HCT116 (cell line): Measurements from ENCODE around the gene MOB2. TPM values are rescaled to one million over a fixed set of nuclear protein-coding genes. Genes with fewer than 3 reads are reported as not detected.

Experiments
- ATAC-seq: fragments of 200-7000 bp; cut with Tn5 transposase; 2 replicates; pipeline ENCODE4 v1.9.1; 2020; ENCODE audit warnings: mild to moderate bottlenecking, moderate library complexity
- BruUV-seq: library from RNA; stranded (reverse); fragments of 400-500 nt; replicated peaks from 2 replicates; lab custom pipeline; 2021; lab: Mats Ljungman, UMichigan
- CTCF ChIA-PET: fragments of 300-600 bp; sonication (Branson Sonifier 250); formaldehyde crosslinking; loops from one replicate; lab custom pipeline; 2021; ENCODE audit warnings: antibody characterized with exemption; lab: Charles Lee
- POLR2A ChIA-PET: fragments of 300-600, 350-600 bp; sonication (Branson Sonifier 250); formaldehyde crosslinking; loops from one replicate; lab custom pipeline; 2021; ENCODE audit warnings: antibody characterized with exemption; lab: Charles Lee
- RAD21 ChIA-PET, 2 experiments: fragments of 300-600 bp; sonication (Branson Sonifier 250); formaldehyde crosslinking; loops; one replicate each; lab custom pipeline; 2023; ENCODE audit warnings: low total read pairs in 2 of 2; ENCODE audit not compliant: uncharacterized antibody in 2 of 2, unreplicated experiment in 2 of 2, low non-redundant PET in 1 of 2; lab: Charles Lee
- DNase-seq: peaks from one replicate; pipeline ENCODE4 v3.0.0-alpha.2; 2010; ENCODE audit warnings: low read depth, low spot score
- H2AFZ ChIP-seq: fragments of 200-600 bp; shearing (Covaris generic), sonication (generic); 2 replicates; pipeline ENCODE4 v1.6.1; 2017; ENCODE audit warnings: low read depth, mixed run types, mixed read lengths, antibody characterized with exemption, low read length; ENCODE audit not compliant: poor library complexity, severe bottlenecking
- H3K27ac ChIP-seq: 2 replicates; pipeline ENCODE4 v1.5.1; 2012; ENCODE audit warnings: low read depth, low read length
- H3K27me3 ChIP-seq: fragments of 200-600 bp; sonication (generic); 2 replicates; pipeline ENCODE4 v1.6.1; 2016; ENCODE audit warnings: mixed run types, low read length, mixed read lengths; ENCODE audit not compliant: insufficient read depth
- H3K36me3 ChIP-seq, 2 experiments: fragments of 200-500 bp in 1 of 2; fragments of 200-600 bp in 1 of 2; sonication (Bioruptor generic) in 1 of 2; sonication (generic) in 1 of 2; 2 replicates each; pipeline versions ENCODE4 v1.5.1 to v1.6.1; 2014 to 2016; ENCODE audit warnings: low read length in 2 of 2, inconsistent platforms in 1 of 2, mixed read lengths in 1 of 2, mixed run types in 1 of 2; ENCODE audit not compliant: insufficient read depth in 2 of 2, control insufficient read depth in 1 of 2
- H3K4me1 ChIP-seq, 2 experiments: fragments of 200-600 bp in 1 of 2; sonication (generic) in 1 of 2; 2 replicates each; pipeline versions ENCODE4 v1.5.1 to v1.6.1; 2012 to 2017; ENCODE audit warnings: low read length in 2 of 2, inconsistent platforms in 1 of 2, mild to moderate bottlenecking in 1 of 2, mixed read lengths in 1 of 2, mixed run types in 1 of 2, moderate library complexity in 1 of 2; ENCODE audit not compliant: insufficient read depth in 2 of 2, control insufficient read depth in 1 of 2
- H3K4me2 ChIP-seq: fragments of 200-600 bp; sonication (generic); 2 replicates; pipeline ENCODE4 v1.6.1; 2017; ENCODE audit warnings: mixed run types, low read length, mixed read lengths
- H3K4me3 ChIP-seq, 2 experiments: fragments of 200-600 bp in 1 of 2; sonication (generic) in 1 of 2; replicated peaks in 1 of 2; 2 replicates each; pipeline ENCODE4 v1.5.1; 2011 to 2016; ENCODE audit warnings: low read length in 2 of 2, control low read depth in 1 of 2, low read depth in 1 of 2, mild to moderate bottlenecking in 1 of 2, mixed read lengths in 1 of 2, mixed run types in 1 of 2
- H3K79me2 ChIP-seq: fragments of 200-600 bp; sonication (generic); 2 replicates; pipeline ENCODE4 v1.6.1; 2017; ENCODE audit warnings: mild to moderate bottlenecking, mixed run types, low read length, moderate library complexity, mixed read lengths; ENCODE audit not compliant: insufficient read depth
- H3K9ac ChIP-seq: fragments of 200-600 bp; sonication (generic); 2 replicates; pipeline ENCODE4 v1.6.1; 2016; ENCODE audit warnings: low read length, mixed read lengths
- H3K9me2 ChIP-seq: fragments of 200-600 bp; sonication (generic), shearing (Covaris generic); 2 replicates; pipeline ENCODE4 v1.6.1; 2017; ENCODE audit warnings: mixed run types, mild to moderate bottlenecking, moderate library complexity; ENCODE audit not compliant: insufficient read depth
- H3K9me3 ChIP-seq, 2 experiments: fragments of 200-500 bp in 1 of 2; fragments of 200-600 bp in 1 of 2; sonication (Bioruptor generic) in 1 of 2; sonication (generic) in 1 of 2; 2 replicates each; pipeline ENCODE4 v1.6.1; 2014 to 2017; ENCODE audit warnings: low read length in 2 of 2, mixed read lengths in 2 of 2, inconsistent platforms in 1 of 2, low read depth in 1 of 2, mild to moderate bottlenecking in 1 of 2, mixed run types in 1 of 2, moderate library complexity in 1 of 2; ENCODE audit not compliant: control insufficient read depth in 1 of 2, insufficient read depth in 1 of 2
- H4K20me1 ChIP-seq: fragments of 200-600 bp; sonication (generic), shearing (Covaris generic); 2 replicates; pipeline ENCODE4 v1.6.1; 2017; ENCODE audit warnings: mixed run types, mild to moderate bottlenecking, moderate library complexity; ENCODE audit not compliant: insufficient read depth
- CBX3 ChIP-seq: IDR thresholded peaks from 2 replicates; pipeline ENCODE4 v1.6.1; 2012; ENCODE audit warnings: low read depth
- CTCF ChIP-seq, 3 experiments: fragments of 200-600 bp in 1 of 3; sonication (generic) in 1 of 3; IDR thresholded peaks in 2 of 3; conservative IDR thresholded peaks in 1 of 3; 2 replicates each; pipeline ENCODE4 v1.5.1; 2012 to 2017; ENCODE audit warnings: low read depth in 2 of 3, low read length in 2 of 3, antibody characterized with exemption in 1 of 3, borderline replicate concordance in 1 of 3, control low read depth in 1 of 3, mild to moderate bottlenecking in 1 of 3, mixed read lengths in 1 of 3, mixed run types in 1 of 3, moderate library complexity in 1 of 3; ENCODE audit not compliant: insufficient read depth in 1 of 3
- EZH2phosphoT487 ChIP-seq: fragments of 200-600 bp; IDR thresholded peaks from 2 replicates; pipeline ENCODE4 v1.6.1; 2018; ENCODE audit warnings: antibody characterized with exemption, borderline replicate concordance
- REST ChIP-seq: IDR thresholded peaks from 2 replicates; pipeline ENCODE4 v1.6.1; 2012; ENCODE audit warnings: low read depth
- SIN3A ChIP-seq: IDR thresholded peaks from 2 replicates; pipeline ENCODE4 v1.6.1; 2012; ENCODE audit warnings: low read depth
- SRF ChIP-seq: IDR thresholded peaks from 2 replicates; pipeline ENCODE4 v1.6.1; 2012; ENCODE audit warnings: low read depth
- intact Hi-C: fragments of 100-400 bp; cut with micrococcal nuclease; formaldehyde crosslinking; loops from 2 replicates; pipeline ENCODE4 v1.10.0; 2022
- total RNA-seq: library from RNA; stranded (reverse); gene quantifications from one replicate; pipeline ENCODE4 v1.2.1, GENCODE V29; 2021; ENCODE audit not compliant: unreplicated experiment

The MOB2 gene
- total RNA-seq, 1 experiment from 2014 or later, result 25.7 TPM

- no peaks in the 10 kb centered on the region for H3K79me2 ChIP-seq
- CTCF ChIA-PET, result no interaction called here
- RAD21 ChIA-PET, result no interaction called here
- no peak overlapping the region for H2AFZ ChIP-seq
- peaks cover 39 to 40% of the 10 kb centered on the region in 2 experiments; a peak in 3 of 4 replicates for H3K9me3 ChIP-seq
- no TSS peak for BruUV-seq
- H3K27ac ChIP-seq, result no peak overlapping the region
- DNase-seq (no peak), ATAC-seq (no peak)
- H3K9me2 ChIP-seq, result no peaks in the 10 kb centered on the region
- no peaks in the 10 kb centered on the region for H4K20me1 ChIP-seq
- H3K9ac ChIP-seq, result no peak overlapping the region
- H3K27me3 ChIP-seq, result no peaks in the 10 kb centered on the region
- no peak for TF ChIP-seq EZH2phosphoT487
- no peak for TF ChIP-seq SRF
- TF ChIP-seq REST, result no peak
- TF ChIP-seq SIN3A, result no peak
- no peak for TF ChIP-seq CBX3
- TF ChIP-seq CTCF (IDR thresholded peaks at IDR 0.05 in 2 of 3, conservative IDR thresholded peaks at IDR 0.05 in 1 of 3; ENCODE audit: borderline replicate concordance in 1 of 3, insufficient read depth in 1 of 3, low read depth in 2 of 3, low read length in 2 of 3), result no peak
- TF ChIP-seq, all 23 proteins: peak for 0
- Histone ChIP-seq H3K36me3 (no peaks in the 10 kb centered on the region), H3K4me3 (no peak overlapping the region), H3K4me1 (no peaks in the 10 kb centered on the region), H3K4me2 (no peak overlapping the region)
- intact Hi-C loops, result no loop called here
- POLR2A ChIA-PET, result no interaction called here
These were observed 66.8 kb downstream of the MOB2 start for GRCh38 chr11:1419811-1420210.

Other genes starting within 250 kb of the MOB2 start
- 28.5 TPM for gene TOLLIP, start 177.1 kb downstream of the MOB2 start, total RNA-seq
- gene BRSK2, start 96.8 kb downstream of the MOB2 start, total RNA-seq, result 14.0 TPM
- 10.2 TPM for gene DUSP8, start 85.5 kb upstream of the MOB2 start, total RNA-seq
- gene KRTAP5-1, start 98.5 kb upstream of the MOB2 start, total RNA-seq, result not detected
- gene KRTAP5-2, start 111.5 kb upstream of the MOB2 start, total RNA-seq, result not detected
- not detected for gene KRTAP5-3, start 121.7 kb upstream of the MOB2 start, total RNA-seq
- gene KRTAP5-4, start 135.4 kb upstream of the MOB2 start, total RNA-seq, result not detected
- not detected for gene KRTAP5-5, start 143.0 kb upstream of the MOB2 start, total RNA-seq
- not detected for gene KRTAP5-6, start 210.4 kb upstream of the MOB2 start, total RNA-seq